ENCODE measurements around the gene CAMKMT.

The CAMKMT gene

DNA sequence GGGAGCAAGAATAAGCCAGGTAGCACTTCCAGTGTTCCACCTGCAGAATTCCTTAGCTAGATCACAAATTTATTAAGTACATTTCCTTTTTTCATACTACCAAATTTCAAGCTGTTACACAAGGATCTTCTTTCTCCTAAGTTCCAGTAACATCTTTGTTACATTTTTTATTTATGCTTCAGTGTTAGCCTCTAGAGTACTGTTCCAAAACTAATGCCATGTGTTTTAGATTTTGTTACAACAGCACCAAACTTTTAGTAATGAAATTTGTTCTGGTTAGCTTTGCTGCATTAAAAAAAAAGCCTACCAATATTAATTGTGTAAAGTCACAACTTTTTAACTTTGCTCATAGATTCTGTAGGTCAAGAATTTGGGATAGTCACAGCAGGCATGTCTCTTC, 161.1 kb downstream of the CAMKMT start:
- no peak overlapping the region for H3K27ac ChIP-seq
- H3K36me3 ChIP-seq (replicated peaks), result no peaks in the 10 kb centered on the region
- in situ Hi-C loops (cut with HindIII; ENCODE audit: low pct_ligation_motif_present, low sequenced_read_pairs), result no loop called here
- TF ChIP-seq, protein P1, sequence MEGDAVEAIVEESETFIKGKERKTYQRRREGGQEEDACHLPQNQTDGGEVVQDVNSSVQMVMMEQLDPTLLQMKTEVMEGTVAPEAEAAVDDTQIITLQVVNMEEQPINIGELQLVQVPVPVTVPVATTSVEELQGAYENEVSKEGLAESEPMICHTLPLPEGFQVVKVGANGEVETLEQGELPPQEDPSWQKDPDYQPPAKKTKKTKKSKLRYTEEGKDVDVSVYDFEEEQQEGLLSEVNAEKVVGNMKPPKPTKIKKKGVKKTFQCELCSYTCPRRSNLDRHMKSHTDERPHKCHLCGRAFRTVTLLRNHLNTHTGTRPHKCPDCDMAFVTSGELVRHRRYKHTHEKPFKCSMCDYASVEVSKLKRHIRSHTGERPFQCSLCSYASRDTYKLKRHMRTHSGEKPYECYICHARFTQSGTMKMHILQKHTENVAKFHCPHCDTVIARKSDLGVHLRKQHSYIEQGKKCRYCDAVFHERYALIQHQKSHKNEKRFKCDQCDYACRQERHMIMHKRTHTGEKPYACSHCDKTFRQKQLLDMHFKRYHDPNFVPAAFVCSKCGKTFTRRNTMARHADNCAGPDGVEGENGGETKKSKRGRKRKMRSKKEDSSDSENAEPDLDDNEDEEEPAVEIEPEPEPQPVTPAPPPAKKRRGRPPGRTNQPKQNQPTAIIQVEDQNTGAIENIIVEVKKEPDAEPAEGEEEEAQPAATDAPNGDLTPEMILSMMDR (IDR thresholded peaks at IDR 0.05; ENCODE audit: low read depth, low read length, missing control alignments), result no peak
- no peaks in the 10 kb centered on the region for H3K27me3 ChIP-seq (replicated peaks)
- H3K4me3 ChIP-seq (ENCODE audit: low read depth, low read length), result no peak overlapping the region
- no peak for DNase-seq

DNA sequence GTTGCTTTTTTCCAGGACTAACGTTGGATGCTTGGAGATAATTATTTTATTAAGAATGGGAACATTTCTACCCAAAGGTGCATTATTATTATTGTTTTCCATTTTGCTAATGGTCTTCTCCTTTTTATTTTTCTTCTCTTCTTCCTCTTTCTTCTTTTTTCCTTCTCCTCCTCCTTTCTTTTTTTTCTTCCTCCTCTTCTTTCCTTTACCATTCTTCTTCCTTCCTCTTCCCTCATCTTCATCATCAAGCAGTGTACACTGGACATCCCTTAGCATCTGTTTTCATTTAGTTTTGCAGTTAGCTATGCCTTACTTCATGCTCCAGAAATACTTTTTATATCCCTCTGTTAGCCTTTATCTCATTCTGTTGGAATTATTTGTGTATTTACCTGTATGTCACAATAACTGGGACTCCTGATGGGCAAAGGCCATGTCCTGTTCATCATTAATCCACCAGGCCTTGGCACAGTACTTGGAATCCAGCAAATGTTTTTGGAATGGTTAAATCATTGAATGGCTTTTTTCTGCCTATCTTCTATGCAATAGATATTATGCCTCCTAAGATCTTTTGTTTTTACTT, 162.7 kb downstream of the CAMKMT start:
- no peaks in the 10 kb centered on the region for H3K36me3 ChIP-seq (replicated peaks)
- no peak overlapping the region for H3K4me3 ChIP-seq (ENCODE audit: low read depth, low read length)
- TF ChIP-seq, protein P1 (IDR thresholded peaks at IDR 0.05; ENCODE audit: low read depth, low read length, missing control alignments), result no peak
- no peak overlapping the region for H3K27ac ChIP-seq
- no peaks in the 10 kb centered on the region for H3K27me3 ChIP-seq (replicated peaks)
- in situ Hi-C loops (cut with HindIII; ENCODE audit: low pct_ligation_motif_present, low sequenced_read_pairs), result no loop called here
- no peak for DNase-seq

DNA sequence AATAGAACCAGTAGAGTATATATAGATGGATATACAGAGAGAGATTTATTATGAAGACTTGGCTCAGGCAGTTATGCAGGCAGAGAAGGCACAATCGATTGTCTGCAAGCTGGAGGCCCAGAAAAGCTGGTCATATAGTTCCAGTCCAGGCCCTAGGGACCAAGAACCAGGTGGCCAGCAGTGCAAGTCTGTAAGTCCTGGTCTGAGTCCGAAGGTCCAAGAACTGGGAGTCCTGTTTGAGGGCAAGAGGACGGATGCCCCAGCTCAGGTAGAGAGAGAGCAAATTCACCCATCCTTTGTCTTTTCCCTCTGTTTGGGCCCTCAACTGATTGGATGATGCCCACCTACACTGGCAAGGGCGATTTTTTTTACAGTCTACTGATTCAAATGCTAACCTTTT, 164.6 kb downstream of the CAMKMT start:
- Histone ChIP-seq H3K4me3 (ENCODE audit: low read depth, low read length) (no peak overlapping the region), H3K27ac (no peak overlapping the region), H3K27me3 (replicated peaks) (no peaks in the 10 kb centered on the region), H3K36me3 (replicated peaks) (no peaks in the 10 kb centered on the region)
- TF ChIP-seq, protein P1 (IDR thresholded peaks at IDR 0.05; ENCODE audit: low read depth, low read length, missing control alignments), result no peak
- no peak for DNase-seq
- in situ Hi-C loops (cut with HindIII; ENCODE audit: low pct_ligation_motif_present, low sequenced_read_pairs), result no loop called here

DNA sequence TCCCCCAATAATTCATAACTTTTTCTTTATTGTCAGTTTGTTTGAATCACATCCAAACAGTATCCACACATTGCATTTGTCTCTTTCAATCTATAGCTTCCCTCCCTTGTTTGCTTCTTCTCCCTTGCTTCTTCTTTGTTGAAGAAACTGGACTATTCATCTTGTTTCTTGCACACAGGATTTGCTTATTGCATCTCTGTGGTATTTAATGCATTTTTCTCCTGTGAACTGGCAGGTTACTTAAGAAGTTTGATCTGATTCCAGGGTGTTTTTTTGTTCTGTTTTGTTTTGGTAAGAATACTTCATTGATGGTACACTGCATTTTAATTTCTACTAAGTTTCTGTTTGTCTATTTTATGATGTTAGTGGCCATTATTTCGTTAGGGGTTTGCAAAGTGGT, 166.8 kb downstream of the CAMKMT start:
- H3K36me3 ChIP-seq (replicated peaks), result no peaks in the 10 kb centered on the region
- TF ChIP-seq, protein P1 (IDR thresholded peaks at IDR 0.05; ENCODE audit: low read depth, low read length, missing control alignments), result no peak
- no peaks in the 10 kb centered on the region for H3K27me3 ChIP-seq (replicated peaks)
- no peak overlapping the region for H3K4me3 ChIP-seq (ENCODE audit: low read depth, low read length)
- no peak overlapping the region for H3K27ac ChIP-seq
- DNase-seq, result peak; percentile 44
- in situ Hi-C loops (cut with HindIII; ENCODE audit: low pct_ligation_motif_present, low sequenced_read_pairs), result no loop called here

DNA sequence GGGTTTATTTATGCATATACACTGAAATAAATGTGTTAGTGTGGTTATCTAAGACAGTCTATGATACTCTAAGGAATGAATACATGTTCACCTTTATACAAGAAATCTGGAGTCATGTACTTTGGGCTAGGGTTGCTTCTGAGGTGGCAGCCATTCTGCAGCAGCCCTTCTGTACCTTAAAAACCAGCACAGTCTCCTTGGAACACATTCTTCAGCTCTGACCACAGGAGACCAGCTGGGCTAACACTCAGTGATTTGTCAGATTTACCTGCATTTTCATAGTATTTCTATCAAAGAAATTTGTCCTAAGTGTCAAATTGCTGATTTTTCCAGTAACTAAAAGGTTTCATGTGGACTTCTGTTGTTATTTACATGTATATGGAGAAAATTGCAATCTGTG, 167.7 kb downstream of the CAMKMT start:
- no peaks in the 10 kb centered on the region for H3K27me3 ChIP-seq (replicated peaks)
- H3K4me3 ChIP-seq (ENCODE audit: low read depth, low read length), result no peak overlapping the region
- in situ Hi-C loops (cut with HindIII; ENCODE audit: low pct_ligation_motif_present, low sequenced_read_pairs), result no loop called here
- H3K36me3 ChIP-seq (replicated peaks), result no peaks in the 10 kb centered on the region
- TF ChIP-seq, protein P1 (IDR thresholded peaks at IDR 0.05; ENCODE audit: low read depth, low read length, missing control alignments), result no peak
- no peak for DNase-seq
- no peak overlapping the region for H3K27ac ChIP-seq

DNA sequence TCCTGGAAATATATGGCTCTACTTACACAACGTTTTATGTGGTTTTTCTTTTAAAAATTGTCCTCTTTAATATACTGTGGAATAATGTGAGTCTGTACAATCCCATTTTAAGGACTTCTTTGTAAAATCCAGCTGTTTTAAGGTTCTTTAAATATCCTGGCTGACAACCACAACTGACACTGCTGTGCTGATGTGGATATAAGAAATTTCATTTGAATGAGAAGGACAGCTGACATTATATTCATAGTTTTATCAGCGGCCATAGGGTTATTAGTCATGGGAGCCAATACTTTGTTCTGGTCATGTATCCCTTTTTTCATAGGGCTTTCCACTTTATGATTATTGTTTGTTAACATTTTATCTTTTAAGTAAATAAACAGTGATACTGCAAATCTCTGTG, 169.5 kb downstream of the CAMKMT start:
- in situ Hi-C loops (cut with HindIII; ENCODE audit: low pct_ligation_motif_present, low sequenced_read_pairs), result no loop called here
- TF ChIP-seq, protein P1 (IDR thresholded peaks at IDR 0.05; ENCODE audit: low read depth, low read length, missing control alignments), result no peak
- Histone ChIP-seq H3K27ac (peak overlapping the region; percentile 2), H3K27me3 (replicated peaks) (no peaks in the 10 kb centered on the region), H3K4me3 (ENCODE audit: low read depth, low read length) (no peak overlapping the region), H3K36me3 (replicated peaks) (no peaks in the 10 kb centered on the region)
- peak; percentile 18 for DNase-seq

Data from brain microvascular endothelial cell (primary cell).